ENCODE results near the gene WAS. TPM values are rescaled to one million over a fixed set of nuclear protein-coding genes. Genes with fewer than 3 reads are reported as not detected.

The WAS gene
- total and polyA plus RNA-seq, 2 experiments from 2014 or later = 0.32 to 0.56 TPM

DNA sequence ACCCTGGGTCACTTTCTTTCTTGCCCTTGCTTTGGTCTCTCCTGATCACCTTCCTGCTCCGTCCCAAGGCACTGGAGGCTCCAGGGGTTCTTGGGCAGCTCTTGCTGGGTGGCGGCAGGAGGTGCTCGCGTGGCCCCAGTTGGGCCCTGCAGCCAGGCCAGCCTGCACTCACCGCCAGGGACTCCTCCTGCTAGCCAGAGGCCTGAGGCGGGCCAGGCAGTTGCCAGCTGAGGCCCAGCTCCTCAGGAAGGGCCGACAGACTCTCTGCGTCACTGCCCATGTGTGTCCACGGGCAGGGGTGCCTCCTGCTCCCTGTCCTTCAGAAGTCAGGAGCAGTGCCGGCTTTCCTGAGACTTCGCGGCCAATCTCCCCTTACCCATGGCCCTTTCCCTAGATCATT lies 22.3 kb downstream of the WAS start:
- Histone ChIP-seq H2AFZ (no peak overlapping the region), H3K4me2 (no peak overlapping the region), H3K27ac (ENCODE audit: low read depth) (no peak overlapping the region), H3K79me2 (replicated peaks; ENCODE audit: insufficient read depth) (no peaks in the 10 kb centered on the region), H3K27me3 (ENCODE audit: insufficient read depth) (peaks cover 2% of the 10 kb centered on the region; the same call in 1 of the 2 replicates), H3F3A (replicated peaks; ENCODE audit: low read depth) (no peaks in the 10 kb centered on the region), H3K36me3 (ENCODE audit: insufficient read depth) (no peaks in the 10 kb centered on the region), H3K4me1 (ENCODE audit: insufficient read depth) (no peaks in the 10 kb centered on the region), H3K9me2 (ENCODE audit: insufficient read depth) (no peaks in the 10 kb centered on the region), H3K4me3 (no peak overlapping the region), H4K20me1 (replicated peaks; ENCODE audit: insufficient read depth) (no peaks in the 10 kb centered on the region; the same call in 1 of the 2 replicates)
- Mint-ChIP-seq H3K9me3 (no peaks in the 10 kb centered on the region), H3K27ac (no peak overlapping the region), H3K27me3 (ENCODE audit: insufficient read depth, low read depth, poor library complexity) (peaks cover 5% of the 10 kb centered on the region), H3K4me3 (no peak overlapping the region), H3K4me1 (peaks cover 2% of the 10 kb centered on the region; the same call in 2 of the 3 replicates), H3K36me3 (ENCODE audit: low read depth) (peaks cover 47% of the 10 kb centered on the region)
- TF ChIP-seq POLR2AphosphoS5 (IDR thresholded peaks at IDR 0.05; ENCODE audit: low read depth) (no peak), CREB1 (CRISPR knock-in tag; IDR thresholded peaks at IDR 0.05; ENCODE audit: low read depth) (no peak), EZH2 (IDR thresholded peaks at IDR 0.05; ENCODE audit: low read depth, unreplicated experiment) (no peak), NANOG (IDR thresholded peaks at IDR 0.05; ENCODE audit: borderline replicate concordance) (no peak), EZH2phosphoT487 (IDR thresholded peaks at IDR 0.05; ENCODE audit: unreplicated experiment) (no peak), STAT1 (IDR thresholded peaks at IDR 0.05; ENCODE audit: unreplicated experiment) (no peak)
- TF ChIP-seq, protein P1, sequence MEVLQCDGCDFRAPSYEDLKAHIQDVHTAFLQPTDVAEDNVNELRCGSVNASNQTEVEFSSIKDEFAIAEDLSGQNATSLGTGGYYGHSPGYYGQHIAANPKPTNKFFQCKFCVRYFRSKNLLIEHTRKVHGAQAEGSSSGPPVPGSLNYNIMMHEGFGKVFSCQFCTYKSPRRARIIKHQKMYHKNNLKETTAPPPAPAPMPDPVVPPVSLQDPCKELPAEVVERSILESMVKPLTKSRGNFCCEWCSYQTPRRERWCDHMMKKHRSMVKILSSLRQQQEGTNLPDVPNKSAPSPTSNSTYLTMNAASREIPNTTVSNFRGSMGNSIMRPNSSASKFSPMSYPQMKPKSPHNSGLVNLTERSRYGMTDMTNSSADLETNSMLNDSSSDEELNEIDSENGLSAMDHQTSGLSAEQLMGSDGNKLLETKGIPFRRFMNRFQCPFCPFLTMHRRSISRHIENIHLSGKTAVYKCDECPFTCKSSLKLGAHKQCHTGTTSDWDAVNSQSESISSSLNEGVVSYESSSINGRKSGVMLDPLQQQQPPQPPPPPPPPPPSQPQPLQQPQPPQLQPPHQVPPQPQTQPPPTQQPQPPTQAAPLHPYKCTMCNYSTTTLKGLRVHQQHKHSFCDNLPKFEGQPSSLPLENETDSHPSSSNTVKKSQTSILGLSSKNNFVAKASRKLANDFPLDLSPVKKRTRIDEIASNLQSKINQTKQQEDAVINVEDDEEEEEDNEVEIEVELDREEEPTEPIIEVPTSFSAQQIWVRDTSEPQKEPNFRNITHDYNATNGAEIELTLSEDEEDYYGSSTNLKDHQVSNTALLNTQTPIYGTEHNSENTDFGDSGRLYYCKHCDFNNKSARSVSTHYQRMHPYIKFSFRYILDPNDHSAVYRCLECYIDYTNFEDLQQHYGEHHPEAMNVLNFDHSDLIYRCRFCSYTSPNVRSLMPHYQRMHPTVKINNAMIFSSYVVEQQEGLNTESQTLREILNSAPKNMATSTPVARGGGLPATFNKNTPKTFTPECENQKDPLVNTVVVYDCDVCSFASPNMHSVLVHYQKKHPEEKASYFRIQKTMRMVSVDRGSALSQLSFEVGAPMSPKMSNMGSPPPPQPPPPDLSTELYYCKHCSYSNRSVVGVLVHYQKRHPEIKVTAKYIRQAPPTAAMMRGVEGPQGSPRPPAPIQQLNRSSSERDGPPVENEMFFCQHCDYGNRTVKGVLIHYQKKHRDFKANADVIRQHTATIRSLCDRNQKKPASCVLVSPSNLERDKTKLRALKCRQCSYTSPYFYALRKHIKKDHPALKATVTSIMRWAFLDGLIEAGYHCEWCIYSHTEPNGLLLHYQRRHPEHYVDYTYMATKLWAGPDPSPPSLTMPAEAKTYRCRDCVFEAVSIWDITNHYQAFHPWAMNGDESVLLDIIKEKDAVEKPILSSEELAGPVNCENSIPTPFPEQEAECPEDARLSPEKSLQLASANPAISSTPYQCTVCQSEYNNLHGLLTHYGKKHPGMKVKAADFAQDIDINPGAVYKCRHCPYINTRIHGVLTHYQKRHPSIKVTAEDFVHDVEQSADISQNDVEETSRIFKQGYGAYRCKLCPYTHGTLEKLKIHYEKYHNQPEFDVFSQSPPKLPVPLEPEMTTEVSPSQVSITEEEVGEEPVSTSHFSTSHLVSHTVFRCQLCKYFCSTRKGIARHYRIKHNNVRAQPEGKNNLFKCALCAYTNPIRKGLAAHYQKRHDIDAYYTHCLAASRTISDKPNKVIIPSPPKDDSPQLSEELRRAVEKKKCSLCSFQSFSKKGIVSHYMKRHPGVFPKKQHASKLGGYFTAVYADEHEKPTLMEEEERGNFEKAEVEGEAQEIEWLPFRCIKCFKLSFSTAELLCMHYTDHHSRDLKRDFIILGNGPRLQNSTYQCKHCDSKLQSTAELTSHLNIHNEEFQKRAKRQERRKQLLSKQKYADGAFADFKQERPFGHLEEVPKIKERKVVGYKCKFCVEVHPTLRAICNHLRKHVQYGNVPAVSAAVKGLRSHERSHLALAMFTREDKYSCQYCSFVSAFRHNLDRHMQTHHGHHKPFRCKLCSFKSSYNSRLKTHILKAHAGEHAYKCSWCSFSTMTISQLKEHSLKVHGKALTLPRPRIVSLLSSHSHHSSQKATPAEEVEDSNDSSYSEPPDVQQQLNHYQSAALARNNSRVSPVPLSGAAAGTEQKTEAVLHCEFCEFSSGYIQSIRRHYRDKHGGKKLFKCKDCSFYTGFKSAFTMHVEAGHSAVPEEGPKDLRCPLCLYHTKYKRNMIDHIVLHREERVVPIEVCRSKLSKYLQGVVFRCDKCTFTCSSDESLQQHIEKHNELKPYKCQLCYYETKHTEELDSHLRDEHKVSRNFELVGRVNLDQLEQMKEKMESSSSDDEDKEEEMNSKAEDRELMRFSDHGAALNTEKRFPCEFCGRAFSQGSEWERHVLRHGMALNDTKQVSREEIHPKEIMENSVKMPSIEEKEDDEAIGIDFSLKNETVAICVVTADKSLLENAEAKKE (CRISPR knock-in tag; IDR thresholded peaks at IDR 0.05) = no peak
- no peak for DNase-seq (ENCODE audit: low spot score)
- no peak; the same call in 2 of the 3 replicates for ATAC-seq
